Parathyroid adenoma (tissue), 2 donors: ENCODE data around the gene GRIK1.

Experiments
- H2AFZ ChIP-seq: fragments of 300-600 bp; sonication (generic); one replicate; pipeline ENCODE4 v1.7.0; 2017; ENCODE audit warnings: antibody characterized with exemption, mild to moderate bottlenecking
- H3K27ac ChIP-seq: fragments of 300-600 bp; sonication (generic); one replicate; pipeline ENCODE4 v1.7.0; 2017
- H3K27me3 ChIP-seq: fragments of 300-600 bp; sonication (generic); one replicate; pipeline ENCODE4 v1.7.0; 2017; ENCODE audit warnings: low read length; ENCODE audit not compliant: control insufficient read depth, insufficient read depth
- H3K36me3 ChIP-seq: fragments of 300-600 bp; sonication (generic); one replicate; pipeline ENCODE4 v1.7.0; 2017; ENCODE audit warnings: low read length; ENCODE audit not compliant: control insufficient read depth, insufficient read depth
- H3K4me1 ChIP-seq: fragments of 300-600 bp; sonication (generic); one replicate; pipeline ENCODE4 v1.7.0; 2017; ENCODE audit warnings: control low read depth
- H3K4me2 ChIP-seq: fragments of 300-600 bp; sonication (generic); one replicate; pipeline ENCODE4 v1.7.0; 2017; ENCODE audit warnings: low read length
- H3K4me3 ChIP-seq: fragments of 300-600 bp; sonication (generic); one replicate; pipeline ENCODE4 v1.7.0; 2017; ENCODE audit warnings: low read depth, low read length
- H3K79me2 ChIP-seq: fragments of 300-600 bp; sonication (generic); one replicate; pipeline ENCODE4 v1.7.0; 2017; ENCODE audit warnings: control low read depth
- H3K9ac ChIP-seq: fragments of 300-600 bp; sonication (generic); one replicate; pipeline ENCODE4 v1.7.0; 2017; ENCODE audit warnings: mild to moderate bottlenecking
- H3K9me3 ChIP-seq: fragments of 300-600 bp; sonication (generic); one replicate; pipeline ENCODE4 v1.7.0; 2017; ENCODE audit warnings: low read length; ENCODE audit not compliant: control insufficient read depth
- TF ChIP-seq, protein P1 (sequence below): fragments of 300-600 bp; sonication (generic); IDR thresholded peaks from one replicate; pipeline ENCODE4 v1.7.0; 2017; ENCODE audit warnings: antibody characterized with exemption, mild to moderate bottlenecking
- donor health status: primary hyperparathyroidism.

The GRIK1 gene

DNA sequence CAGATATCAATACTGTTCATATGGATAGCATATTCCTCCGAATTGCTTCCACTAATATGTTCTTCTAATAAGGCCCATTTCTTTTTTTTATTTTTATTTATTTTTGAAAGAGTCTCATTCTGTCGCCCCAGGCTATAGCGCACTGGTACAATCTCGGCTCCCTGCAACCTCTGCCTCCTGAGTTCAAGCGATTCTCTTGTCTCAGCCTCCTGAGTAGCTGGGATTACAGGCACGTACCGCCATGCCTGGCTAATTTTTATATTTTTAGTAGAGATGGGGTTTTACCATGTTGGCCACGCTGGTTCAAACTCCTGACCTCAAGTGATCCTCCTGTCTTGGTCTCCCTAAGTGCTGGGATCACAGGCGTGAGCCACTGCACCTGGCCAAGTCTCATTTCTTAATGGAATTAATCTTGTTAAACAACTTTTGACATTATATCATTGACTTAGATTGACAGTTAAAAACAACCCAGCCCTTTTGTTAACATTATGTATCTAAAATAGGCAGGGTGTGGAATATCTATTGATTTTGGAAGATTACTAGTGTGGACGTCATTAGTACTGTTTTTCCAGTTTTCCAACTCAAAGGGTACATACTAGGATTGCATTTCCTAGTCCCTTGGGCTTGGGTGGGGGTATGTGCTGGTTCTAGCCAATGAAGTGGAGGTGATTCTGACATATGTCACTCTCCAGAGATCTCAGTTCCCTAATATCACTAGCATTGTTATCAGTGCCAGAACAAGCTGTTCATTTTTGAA is 281.4 kb downstream of the GRIK1 start:
- no peaks in the 10 kb centered on the region for H3K79me2 ChIP-seq
- H3K36me3 ChIP-seq = no peaks in the 10 kb centered on the region
- no peak overlapping the region for H2AFZ ChIP-seq
- no peaks in the 10 kb centered on the region for H3K27me3 ChIP-seq
- no peak overlapping the region for H3K27ac ChIP-seq
- no peak overlapping the region for H3K9ac ChIP-seq
- no peaks in the 10 kb centered on the region for H3K4me1 ChIP-seq
- no peaks in the 10 kb centered on the region for H3K9me3 ChIP-seq
- H3K4me2 ChIP-seq = no peak overlapping the region
- H3K4me3 ChIP-seq = no peak overlapping the region
- TF ChIP-seq, protein P1, sequence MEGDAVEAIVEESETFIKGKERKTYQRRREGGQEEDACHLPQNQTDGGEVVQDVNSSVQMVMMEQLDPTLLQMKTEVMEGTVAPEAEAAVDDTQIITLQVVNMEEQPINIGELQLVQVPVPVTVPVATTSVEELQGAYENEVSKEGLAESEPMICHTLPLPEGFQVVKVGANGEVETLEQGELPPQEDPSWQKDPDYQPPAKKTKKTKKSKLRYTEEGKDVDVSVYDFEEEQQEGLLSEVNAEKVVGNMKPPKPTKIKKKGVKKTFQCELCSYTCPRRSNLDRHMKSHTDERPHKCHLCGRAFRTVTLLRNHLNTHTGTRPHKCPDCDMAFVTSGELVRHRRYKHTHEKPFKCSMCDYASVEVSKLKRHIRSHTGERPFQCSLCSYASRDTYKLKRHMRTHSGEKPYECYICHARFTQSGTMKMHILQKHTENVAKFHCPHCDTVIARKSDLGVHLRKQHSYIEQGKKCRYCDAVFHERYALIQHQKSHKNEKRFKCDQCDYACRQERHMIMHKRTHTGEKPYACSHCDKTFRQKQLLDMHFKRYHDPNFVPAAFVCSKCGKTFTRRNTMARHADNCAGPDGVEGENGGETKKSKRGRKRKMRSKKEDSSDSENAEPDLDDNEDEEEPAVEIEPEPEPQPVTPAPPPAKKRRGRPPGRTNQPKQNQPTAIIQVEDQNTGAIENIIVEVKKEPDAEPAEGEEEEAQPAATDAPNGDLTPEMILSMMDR = no peak

DNA sequence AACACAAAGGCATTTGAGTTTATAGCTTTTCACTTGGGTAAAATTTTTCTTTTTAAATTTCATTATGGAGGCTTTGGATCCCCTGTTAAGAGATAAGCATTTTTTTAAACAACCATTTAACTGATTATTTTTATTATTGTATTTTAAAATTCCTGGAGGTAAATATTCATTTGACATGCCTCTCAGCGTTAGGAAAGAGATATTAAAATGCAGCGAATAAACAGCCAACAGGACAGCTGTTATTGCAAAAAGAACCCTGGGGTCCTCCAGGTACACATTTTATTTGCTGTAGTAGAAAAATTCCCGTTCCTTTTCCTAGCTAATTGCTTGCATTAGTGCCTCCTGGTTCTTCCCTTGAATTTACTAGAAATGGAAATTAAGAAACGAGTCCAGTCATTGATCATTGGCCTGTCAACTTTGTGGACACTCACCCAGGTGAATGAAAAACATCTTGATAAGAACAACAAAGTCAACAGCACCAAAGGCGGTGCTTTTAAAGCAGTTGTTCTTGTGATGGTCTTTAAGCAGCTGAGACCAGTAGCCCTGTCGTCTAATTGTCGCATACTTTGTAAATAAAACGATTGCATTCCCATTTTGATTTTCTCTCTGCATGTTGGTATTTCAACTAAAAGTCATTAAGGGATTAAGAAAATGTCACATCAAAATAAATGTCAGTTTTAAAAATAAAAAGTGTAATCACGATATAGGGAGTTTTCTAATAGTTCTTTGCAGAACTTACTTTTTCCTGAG is 282.4 kb downstream of the GRIK1 start:
- Histone ChIP-seq H3K79me2 (no peaks in the 10 kb centered on the region), H3K27ac (no peak overlapping the region), H3K4me2 (no peak overlapping the region)

DNA sequence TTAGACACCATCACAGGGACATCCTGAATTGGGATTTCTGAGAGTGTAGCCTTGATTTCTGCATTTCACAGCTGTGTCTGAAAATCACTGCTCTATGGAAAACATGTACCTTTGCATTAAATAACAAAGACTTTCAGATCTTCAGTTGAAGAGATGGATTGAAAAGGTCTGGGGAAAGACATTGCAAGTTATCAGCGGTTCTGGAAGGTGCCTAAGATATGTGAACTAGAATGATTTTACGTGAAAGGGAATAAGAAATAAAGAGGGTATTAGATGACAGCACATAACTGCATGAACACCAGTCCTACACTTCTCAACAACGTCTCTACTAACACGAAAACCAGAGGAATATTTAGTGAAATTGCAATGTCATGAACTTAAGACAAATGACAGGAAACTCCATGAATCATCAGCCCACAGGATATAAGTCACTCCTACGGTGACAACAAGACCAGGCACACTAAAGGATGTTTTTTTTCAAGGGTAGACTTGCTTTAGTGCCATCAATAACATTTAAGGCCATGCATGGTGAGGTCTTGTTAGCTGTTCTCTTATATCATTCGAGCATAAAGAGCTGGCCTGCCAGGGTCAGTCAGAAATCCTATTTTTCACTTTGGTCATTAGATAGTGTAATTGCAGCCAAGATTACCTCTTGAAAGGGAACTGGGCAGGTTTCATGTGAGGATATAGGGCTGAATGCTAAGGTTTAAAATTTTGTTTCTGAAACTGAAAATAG is 283.1 kb downstream of the GRIK1 start:
- H3K27me3 ChIP-seq = no peaks in the 10 kb centered on the region
- no peaks in the 10 kb centered on the region for H3K79me2 ChIP-seq
- no peaks in the 10 kb centered on the region for H3K36me3 ChIP-seq
- TF ChIP-seq, protein P1 = no peak
- H3K4me3 ChIP-seq = no peak overlapping the region
- no peak overlapping the region for H3K27ac ChIP-seq
- H3K9me3 ChIP-seq = no peaks in the 10 kb centered on the region
- H3K4me2 ChIP-seq = no peak overlapping the region
- H2AFZ ChIP-seq = no peak overlapping the region
- H3K4me1 ChIP-seq = no peaks in the 10 kb centered on the region
- no peak overlapping the region for H3K9ac ChIP-seq

More for the DNA sequence above, 282.4 kb downstream of the GRIK1 start:
- Histone ChIP-seq H3K9me3 (no peaks in the 10 kb centered on the region), H3K36me3 (no peaks in the 10 kb centered on the region), H3K27me3 (no peaks in the 10 kb centered on the region), H3K9ac (no peak overlapping the region), H3K4me1 (no peaks in the 10 kb centered on the region), H3K4me3 (no peak overlapping the region), H2AFZ (no peak overlapping the region)
- TF ChIP-seq, protein P1 = no peak

DNA sequence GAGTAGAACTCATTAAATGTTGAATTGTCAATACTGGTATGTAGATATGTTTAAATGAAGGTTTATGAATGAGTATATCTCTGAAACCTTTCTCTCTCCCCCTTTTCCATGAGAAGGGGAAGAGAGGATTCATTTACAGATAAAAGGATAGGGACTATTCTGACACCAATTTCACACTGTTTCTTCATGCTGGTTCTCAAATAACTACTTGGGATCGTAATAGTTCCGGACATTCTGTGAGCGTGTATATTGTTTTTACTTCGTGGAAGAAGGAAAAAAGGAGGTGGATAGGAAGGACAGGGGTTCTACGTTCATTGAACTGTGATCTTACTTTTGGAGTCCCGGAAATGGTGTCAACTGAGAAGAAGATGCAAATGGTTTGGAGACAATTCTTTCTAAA is 284.2 kb downstream of the GRIK1 start:
- Histone ChIP-seq H3K27me3 (no peaks in the 10 kb centered on the region), H3K4me3 (no peak overlapping the region), H3K79me2 (no peaks in the 10 kb centered on the region), H3K4me2 (no peak overlapping the region), H3K9ac (no peak overlapping the region), H3K27ac (no peak overlapping the region), H3K9me3 (no peaks in the 10 kb centered on the region), H3K4me1 (no peaks in the 10 kb centered on the region), H2AFZ (no peak overlapping the region), H3K36me3 (no peaks in the 10 kb centered on the region)
- TF ChIP-seq, protein P1 = no peak
